Activated T-cell treated with anti-CD3 and anti-CD28 coated beads, Interleukin-2, amount 50 U/mL, for 1 hour (primary cell): ENCODE data around the gene ANKRD11.

Experiments used
- DNase-seq: peaks from one replicate; pipeline ENCODE4 v3.0.0-alpha.2; 2020

The ANKRD11 gene

DNA sequence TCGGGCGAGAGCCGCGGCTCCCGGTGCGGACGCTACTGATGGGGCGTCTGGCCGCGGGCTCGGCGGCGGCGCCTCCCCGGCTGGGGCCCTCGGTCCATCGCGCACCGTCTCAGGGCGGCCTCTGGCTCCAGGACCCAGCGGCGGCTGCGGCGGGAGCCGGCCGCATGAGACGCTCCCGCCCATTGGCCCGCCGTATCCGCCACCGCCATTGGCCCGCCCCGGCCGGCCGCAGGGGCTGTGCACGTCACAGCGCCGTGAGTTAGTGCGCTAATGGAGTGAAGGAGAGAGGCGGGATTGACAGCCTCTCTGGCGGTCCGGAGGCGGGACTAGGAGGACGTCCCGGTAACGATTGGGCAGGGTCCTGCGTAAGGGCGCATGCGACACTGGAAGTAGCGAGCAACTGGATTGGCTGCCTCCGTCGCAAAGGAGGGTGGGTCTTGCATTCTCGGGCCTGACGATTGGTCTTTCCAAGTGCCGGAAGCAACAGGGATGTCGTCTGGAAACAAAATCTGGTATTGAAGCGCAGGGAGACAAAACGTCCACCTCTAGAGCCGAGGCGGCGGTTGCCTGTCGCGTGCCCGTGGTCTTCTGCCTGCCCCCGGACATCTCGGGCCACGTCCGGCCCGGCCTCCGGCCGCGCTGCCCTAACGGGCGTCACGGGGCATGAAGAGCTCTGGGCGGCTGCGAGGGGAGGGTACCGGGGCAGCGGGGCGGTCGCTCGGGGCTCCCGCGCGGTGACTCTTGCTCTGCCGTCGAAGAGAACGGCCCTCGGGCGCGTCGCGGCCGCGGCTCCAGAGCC, at the start of gene ANKRD11:
Gene ANKRD11, minus strand, starts transcription at position 123 of the 799 bp plus-strand sequence. CDS start 173,542 bp downstream, outside the sequence.
- DNase-seq: peak; percentile 98

DNA sequence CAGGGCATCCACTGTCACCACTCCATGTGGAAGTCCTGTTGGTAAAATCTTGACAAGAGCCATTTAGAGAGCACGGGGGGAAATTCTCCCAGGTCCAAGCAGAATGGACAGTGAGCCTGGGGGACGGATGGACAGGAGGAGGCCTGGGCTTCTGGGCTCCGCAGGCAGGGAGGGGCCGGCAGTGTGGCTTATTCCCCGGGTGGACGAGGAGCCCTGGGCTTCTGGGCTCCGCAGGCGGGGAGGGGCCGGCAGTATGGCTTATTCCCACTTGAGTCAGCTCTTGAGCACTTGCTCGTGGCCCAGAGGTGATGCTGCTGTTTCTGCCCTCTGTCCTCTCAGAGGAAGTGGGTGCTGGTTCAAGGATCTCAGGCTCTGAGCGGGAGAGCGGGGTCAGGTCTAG, 47.9 kb upstream of the ANKRD11 start:
- DNase-seq: no peak

DNA sequence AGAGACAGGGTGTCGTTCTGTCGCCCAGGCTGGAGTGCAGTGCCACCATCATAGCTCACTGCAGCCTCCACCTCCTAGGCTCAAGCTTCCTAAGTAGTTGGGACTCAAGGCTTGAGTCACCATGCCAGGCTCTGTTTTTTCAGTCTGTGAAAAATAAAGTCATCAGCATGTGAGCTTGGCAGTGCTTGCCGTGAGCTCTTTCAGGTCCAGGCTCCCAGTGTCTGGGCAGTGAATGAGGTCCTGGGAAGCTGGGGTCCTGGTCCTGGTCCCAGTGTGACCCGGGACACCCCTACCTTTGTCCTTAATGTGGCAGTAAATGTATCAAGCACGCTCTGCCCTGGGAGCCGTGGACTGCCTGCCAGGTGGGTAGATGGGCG, 47.2 kb upstream of the ANKRD11 start:
- DNase-seq: no peak

DNA sequence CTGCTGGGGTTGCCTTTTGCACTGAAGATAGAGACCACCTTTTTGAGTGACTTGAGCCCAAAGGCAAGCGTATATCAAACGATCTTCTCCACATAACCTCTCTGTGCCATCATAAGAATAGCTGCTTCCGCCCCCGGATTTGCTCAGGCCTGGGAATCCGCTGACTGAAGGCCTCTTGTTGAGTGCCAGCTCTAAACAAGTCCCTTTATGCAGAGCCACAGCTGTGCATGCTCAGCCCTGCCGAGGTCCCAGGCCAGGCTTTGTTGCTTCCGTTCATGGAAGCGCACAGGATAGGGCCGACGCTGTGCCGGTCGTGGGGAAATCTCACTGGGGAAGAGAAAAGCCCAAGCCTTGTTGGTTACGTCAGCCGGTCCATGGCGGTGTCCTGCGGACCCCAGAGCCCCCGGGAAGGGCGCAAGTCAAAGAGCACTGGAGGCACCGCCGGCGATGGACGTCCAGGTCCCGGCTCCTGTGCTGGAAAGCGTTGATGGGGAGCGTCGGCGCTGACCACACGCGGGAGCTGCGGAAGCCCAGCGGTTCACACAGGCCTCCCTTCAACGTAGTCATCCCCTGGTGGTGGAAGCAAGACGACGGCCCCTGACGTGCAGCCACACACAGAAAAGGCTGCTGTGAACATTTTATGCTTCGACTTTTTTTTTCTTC, 46.7 kb upstream of the ANKRD11 start:
- no peak for DNase-seq

DNA sequence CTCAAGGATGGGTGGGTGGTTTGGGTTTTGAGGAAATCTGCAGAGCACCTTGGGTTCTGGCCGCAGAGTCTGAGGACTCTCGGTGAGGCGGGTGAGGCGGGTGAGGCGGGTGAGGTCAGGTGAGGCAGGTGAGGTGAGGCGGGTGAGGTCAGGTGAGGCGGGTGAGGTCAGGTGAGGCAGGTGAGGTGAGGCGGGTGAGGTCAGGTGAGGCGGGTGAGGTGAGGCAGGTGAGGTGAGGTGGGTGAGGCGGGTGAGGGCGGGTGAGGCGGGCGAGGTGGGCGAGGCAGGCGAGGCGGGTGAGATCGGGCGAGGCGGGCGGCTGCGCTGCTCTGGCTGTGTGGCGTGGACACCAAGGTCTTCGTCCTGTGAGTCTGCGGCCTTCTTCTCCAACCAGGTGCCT, 46.0 kb upstream of the ANKRD11 start:
- DNase-seq: no peak

DNA sequence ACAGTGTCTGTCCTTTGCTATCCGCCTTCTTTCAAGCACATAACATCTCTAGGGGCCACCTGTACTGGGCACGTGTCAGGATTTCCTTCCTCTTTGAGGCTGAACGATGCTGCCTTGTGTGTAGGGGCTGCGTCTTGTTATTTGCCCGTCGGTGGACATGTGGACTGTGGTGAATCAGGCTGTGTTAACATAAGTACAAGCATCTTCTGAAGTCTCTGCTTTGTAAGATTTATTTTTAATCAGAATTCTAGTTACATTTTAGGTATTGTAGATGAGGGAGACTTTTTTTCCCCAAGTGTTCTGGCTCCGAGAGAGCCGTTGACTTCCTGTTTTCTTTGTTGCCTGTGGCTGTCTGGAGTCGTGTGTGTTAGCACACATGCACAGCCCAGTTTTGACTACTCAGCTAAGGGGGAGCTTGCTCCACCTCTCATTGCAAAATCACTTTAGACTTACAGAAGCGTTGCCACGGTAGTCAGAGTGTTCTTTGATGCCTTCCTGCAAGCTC, 43.9 kb upstream of the ANKRD11 start:
- DNase-seq: peak; percentile 38

DNA sequence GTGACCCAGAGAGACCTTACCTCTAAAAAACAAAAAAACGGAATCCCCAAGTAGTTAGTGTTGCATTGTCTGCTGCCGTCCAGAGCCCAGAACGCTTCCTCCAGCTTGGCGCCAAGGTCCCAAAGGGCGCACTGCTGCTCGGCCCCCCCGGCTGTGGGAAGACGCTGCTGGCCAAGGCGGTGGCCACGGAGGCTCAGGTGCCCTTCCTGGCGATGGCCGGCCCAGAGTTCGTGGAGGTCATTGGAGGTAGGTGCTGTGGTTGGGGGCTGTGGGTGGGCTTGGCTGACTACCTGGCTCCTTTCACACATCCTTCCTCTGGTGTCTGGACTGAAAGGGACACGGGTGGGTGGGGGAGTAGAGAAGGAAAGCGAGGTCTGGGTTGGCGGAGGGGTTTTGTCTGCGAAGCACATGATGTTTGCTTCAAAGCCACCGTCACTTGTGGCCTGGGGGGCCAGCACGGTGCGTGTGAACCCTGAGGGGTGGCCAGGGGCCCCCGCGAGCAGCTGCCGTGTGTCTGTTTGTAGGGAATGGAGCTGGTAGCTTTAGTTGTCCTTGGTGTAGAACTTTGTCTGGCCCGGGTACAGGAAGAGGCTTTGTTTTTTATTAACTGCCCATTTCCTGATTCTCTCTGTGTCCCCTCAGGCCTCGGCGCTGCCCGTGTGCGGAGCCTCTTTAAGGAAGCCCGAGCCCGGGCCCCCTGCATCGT, 41.6 kb upstream of the ANKRD11 start:
- no peak for DNase-seq

DNA sequence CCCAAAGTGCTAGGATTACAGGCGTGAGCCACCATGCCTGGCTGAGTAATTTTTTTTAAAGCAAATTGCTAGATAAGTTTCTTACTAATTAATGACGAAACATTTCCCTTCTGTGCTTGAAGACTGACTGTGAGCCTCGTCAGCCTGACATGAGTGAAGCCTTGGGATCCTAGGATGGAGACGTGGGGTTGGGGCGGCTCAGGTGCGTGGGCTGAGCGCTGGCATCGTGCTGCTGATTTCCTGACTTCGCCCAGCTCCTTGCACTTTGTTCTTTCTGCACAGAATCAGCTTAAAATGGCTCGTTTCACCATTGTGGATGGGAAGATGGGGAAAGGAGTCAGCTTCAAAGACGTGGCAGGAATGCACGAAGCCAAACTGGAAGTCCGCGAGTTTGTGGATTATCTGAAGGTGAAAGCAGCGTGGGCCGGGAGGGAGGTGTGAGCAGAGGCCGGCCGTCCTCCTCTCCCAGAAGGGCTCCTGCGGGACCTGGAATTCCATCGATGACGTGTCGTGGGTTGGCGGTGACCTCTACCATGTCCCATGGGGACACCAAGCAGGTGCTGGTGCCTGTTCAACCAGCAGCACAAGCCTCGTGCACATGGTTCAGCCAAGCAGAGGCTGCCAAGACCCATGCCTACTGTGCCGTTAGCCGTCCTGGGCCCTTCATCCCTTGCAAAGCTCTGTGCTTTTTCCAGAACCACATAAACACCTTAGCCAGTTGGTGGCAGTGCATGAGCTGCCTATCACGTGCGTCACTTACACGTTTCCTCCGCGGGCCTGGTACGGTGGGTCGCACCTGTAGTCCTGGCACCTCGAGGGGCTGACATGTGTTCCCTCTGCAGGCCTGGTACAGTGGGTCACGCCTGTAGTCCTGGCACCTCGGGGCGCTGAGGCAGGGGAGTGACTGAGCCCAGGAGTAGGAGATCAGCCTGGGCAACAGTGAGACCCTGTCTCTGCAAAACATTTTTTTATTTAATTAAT, 40.3 kb upstream of the ANKRD11 start:
- no peak for DNase-seq

DNA sequence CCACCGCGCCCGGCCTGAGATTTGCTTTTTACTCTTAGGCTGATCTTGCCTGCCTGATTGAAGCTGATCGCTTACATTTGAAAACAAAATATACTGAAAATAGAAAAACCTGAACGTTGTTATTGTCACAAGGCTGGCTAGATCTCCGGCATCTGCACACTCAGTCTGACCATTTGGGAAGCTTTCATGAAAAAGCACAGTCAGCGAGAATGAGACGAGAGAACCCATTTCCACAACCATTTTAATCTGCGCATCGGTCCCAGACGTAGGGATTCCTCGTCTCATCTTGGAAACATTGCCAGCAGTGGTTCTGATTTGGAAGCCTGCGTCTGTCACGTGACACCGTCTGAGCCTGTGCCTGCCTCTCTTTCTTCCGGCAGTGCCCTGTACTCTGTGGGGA, 38.7 kb upstream of the ANKRD11 start:
- no peak for DNase-seq

DNA sequence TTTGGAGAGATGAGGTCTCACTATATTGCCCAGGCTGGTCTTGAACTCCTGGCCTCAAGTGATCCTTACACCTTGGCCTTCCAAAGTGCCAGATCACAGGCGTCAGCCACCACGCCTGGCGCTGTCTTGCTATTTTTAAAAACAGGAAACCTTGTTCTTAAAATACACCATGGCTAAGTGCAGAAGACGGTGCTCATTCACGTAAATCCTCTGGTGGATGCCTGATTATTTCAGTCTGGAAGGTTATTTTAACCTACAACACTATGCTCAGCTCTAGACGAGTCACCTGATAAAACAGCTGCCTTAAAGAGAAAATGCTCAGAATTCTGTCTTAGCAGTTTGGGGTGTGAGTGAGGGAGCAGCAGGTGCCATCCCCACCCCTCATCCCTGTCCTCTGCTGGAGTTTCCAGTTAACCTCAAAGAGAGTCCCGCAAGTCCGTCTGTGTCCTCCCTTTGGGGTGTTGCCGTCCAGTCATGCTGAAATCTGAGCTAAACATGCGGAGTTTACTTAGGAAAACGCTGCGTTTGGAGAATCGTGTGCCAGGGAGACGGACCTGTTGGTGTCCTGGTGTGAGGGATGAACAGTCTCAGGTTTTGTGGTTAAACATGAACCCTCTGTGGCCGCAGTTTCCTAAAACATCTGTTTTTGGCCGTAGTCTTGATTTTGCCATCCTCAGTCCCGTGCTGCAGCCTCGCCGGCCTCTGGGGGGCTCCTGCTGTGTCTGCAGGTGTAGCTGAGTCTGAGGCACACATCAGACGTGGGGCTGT, 35.0 kb upstream of the ANKRD11 start:
- DNase-seq: no peak

DNA sequence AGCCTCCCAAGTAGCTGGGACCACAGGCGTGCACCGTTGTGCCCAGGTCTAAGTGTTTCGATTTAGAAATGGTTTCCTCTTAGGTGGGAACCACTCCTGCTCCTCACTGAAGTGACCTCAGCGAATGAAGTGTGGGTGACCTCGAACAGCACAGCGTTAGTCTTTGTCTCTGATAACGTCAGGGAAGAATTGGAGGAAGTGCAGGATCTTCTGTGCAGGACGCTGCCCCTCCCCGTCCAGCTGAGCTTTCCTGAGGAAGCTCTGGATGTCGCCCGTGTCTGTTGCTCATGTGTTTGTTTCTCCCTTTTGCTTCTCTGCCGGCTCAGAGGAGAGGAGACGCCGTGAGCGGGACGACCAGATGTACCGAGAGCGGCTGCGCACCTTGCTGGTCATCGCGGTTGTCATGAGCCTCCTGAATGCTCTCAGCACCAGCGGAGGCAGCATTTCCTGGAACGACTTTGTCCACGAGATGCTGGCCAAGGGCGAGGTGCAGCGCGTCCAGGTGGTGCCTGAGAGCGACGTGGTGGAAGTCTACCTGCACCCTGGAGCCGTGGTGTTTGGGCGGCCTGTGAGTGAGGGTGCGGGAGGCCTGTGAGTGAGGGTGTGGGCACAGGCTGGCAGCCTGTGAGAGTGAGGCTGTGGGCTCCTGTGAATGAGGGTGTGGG, 33.5 kb upstream of the ANKRD11 start:
- DNase-seq: no peak

DNA sequence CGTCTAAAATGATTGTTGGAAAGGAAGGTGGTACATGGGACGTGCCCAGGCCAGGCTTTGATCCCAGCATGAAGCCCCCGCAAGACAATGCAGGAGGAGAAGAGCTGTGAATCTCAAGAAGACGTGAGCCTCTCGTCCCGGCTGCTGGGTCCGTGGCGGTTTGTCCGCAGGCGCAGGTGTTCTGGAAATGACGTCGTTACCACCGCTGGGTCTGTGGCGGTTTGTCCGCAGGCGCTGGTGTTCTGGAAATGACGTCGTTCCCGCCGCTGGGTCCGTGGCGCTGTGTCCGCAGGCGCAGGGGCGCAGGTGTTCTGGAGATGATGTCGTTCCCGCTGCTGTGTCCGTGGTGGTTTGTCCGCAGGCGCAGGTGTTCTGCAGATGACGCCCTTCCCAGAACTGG, 31.9 kb upstream of the ANKRD11 start:
- DNase-seq: no peak

DNA sequence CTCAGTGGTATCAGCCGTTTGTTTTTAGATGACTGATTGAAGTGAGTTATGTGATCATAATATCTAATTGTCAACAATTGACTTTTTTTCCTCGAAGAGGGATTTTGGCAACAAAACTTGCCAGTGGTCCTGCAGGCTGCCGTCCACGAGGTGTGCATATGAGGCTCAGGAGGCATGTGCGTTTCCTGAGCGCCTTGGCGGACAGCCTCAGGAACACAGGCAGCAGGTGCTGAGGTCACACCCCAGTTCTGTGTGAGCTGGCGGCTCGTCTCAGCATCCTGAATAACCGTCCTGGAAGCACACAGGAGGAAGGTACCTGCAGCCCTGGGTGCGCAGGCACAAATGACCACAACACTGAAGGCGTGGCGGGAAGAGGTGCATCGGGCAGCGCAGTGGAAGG, 29.5 kb upstream of the ANKRD11 start:
- DNase-seq: no peak

DNA sequence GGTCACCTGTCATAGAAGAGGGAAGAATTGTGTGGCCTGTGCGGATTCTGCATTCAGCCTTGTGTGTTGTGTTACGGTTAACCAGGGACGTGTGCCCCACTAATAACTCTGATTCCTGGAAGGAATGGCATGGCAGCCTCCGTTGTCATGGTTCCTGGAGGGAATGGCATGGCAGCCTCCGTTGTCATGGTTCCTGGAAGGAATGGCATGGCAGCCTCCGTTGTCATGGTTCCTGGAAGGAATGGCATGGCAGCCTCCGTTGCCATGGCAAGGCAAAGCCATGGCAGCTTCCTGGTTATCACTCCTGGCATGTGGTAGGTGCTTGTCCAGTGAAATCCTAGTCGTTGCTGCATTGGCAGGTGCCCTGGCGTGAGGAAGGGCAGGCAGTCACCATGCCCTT, 26.8 kb upstream of the ANKRD11 start:
- DNase-seq: no peak

DNA sequence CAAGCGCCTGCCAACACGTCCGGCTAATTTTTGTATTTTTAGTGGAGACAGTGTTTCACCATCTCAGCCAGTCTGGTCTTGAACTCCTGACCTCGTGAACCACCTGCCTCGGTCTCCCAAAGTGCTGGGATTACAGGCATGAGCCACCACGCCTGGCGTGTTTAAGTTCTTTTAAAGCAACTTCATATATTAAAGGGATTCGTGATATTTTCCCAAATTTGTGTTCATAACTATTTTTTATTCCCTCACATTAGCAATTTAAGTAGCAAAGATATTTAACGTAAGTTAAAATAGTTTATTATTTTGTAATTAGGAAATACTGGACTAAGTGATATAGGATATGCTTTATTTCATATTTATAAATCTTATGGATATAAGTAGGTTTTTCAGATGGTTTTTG, 22.1 kb upstream of the ANKRD11 start:
- no peak for DNase-seq

DNA sequence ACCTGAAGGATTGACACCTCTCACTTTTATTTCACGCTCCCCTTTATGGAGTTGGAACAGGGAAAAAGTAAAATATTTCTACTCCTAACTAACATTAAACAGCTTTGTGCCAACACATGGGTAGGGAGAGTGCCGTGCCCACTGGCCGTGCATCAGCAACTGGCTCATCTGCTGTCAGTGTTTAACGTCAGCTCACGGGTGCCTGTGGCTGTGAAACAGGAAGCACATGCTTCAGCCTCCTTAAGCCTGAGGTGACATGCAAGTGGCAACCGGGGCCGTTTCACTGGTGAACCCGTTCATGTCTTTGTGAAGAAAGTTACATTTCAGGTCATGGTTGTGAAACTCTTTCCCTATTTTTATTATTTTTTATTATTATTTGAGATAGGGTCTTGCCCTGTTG, 21.0 kb upstream of the ANKRD11 start:
- DNase-seq: no peak

DNA sequence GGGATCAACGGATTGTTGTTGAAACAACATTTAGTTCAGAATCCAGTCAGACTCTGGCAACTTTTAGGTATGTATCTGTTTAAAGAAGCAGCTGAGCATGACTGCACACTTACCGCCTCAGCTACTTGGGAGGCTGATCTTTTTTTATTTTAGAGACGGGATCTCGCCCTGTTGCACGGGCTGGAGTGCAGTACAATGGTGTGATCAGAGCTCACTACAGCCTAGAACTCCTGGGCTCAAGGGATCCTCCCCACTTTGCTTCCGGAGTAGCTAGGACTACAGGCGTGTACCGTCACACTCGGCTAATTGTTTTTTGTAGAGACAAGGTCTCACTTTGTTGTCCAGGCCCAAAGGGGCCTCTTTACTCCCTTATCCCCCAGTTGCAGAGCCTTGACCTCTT, 20.2 kb upstream of the ANKRD11 start:
- no peak for DNase-seq

DNA sequence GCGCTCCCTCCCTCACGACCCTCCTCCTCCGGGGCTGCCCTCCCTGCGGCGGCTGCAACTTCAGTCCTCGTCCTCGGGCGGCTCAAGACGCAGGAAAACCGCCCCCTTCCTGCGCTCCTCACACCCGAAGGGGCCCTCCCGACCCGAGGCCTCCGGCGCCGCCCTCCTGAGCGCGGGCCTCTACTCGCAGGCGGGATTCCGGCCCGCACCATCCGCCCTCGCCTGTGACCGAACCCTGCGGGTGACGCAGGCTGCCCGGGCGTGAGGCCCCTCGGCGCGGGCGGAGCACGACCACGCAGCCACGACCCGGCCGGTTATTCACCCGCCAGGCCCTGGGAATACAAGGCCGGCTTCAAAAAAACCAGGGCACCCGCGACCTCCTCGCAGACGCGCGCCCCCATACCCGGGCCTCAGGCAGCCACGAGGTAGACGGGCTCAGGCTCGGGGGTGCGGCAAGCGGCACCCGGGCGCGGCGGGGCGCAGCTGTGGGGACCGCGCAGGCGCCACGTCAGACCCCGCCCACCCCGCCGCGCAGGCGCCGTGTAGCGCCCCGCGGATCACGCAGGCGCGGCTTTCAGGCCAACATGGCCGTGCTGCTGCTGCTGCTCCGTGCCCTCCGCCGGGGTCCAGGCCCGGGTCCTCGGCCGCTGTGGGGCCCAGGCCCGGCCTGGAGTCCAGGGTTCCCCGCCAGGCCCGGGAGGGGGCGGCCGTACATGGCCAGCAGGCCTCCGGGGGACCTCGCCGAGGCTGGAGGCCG, 17.7 kb upstream of the ANKRD11 start, which contains the start of gene SPG7:
Gene SPG7, plus strand, starts transcription at position 570 of the 757 bp plus-strand sequence. Its CDS starts 15 bp downstream, at position 585.
- peak; percentile 98 for DNase-seq

DNA sequence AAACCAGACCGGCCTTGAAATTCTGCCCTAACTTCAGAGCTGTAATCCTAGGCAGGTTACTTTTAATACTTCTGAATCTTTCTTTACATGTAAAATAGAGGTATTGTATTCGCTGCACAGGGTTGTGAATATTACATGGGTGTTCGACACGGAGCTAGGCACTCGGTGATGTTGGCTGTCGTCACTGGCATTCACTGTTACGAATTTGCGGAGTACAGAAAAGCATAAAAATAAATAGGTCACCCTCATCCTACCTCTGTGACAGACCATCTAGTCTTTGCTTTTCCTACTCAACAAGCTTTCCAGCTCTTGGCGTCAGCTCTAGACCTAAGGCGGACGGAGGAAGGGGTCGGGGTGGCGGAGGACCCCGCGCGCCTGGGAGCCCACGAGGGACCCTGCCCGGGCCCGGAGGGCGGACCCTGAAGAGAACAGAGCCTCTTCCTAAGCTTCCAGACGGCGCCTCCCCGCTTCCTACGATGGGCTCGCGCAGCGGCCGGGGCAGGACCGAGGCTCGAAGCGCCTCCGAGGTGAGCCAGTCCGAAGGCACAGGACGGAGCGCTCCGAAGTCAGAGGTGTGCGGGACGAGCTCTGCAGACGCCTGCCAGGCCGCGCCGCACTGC, 17.0 kb upstream of the ANKRD11 start:
- DNase-seq: no peak

DNA sequence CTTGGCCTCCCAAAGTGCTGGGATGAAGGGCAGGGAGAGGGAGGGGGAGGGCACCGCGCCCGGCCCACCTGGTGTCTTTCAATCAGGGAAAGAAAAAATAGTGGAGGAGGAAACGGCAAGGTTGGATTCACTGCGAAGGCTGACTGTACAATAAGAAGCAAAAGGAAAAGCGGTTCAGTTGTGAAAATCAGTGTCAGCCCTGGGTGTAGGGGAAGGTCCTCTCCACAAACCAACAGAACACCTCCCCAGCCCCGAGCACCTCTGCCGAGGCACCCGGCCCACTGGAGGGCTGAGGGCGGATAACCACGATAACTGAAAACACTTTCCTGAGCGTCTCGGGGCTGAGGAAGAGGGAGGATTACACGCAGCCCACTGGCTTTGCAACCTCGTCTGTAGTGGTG, 16.4 kb upstream of the ANKRD11 start:
- DNase-seq: peak; percentile 44
